SH-SY5Y (cell line): Measurements from ENCODE around the gene DDX43.

Experiments
- GATA2 ChIP-seq: IDR thresholded peaks from 2 replicates; pipeline ENCODE4 v1.6.1; 2011; ENCODE audit warnings: mild to moderate bottlenecking, low read depth, low read length
- GATA3 ChIP-seq: IDR thresholded peaks from 2 replicates; pipeline ENCODE4 v1.6.1; 2011; ENCODE audit warnings: low read depth, mild to moderate bottlenecking, low read length, moderate library complexity

- TF ChIP-seq GATA3 (no peak), GATA2 (no peak)
Observed at GRCh38 chr6:73395875-73396274, 1.2 kb downstream of the DDX43 start.
